Activated naive CD4-positive, alpha-beta T cell treated with anti-CD3 and anti-CD28 coated beads for 36 hours (primary cell): Measurements from ENCODE around the gene BRAF. TPM values are rescaled to one million over a fixed set of nuclear protein-coding genes. Genes with fewer than 3 reads are reported as not detected.
"Not testable (repeated sequence)": the region's sequence is repeated elsewhere in the genome, so short reads cannot be mapped to it uniquely, and the experiment has no call there.

ENCODE experiments used
- CTCF ChIA-PET: fragments of 350-600 bp; sonication (Branson Sonifier 250); formaldehyde crosslinking; loops from one replicate; lab custom pipeline; 2021; ENCODE audit warnings: antibody characterized with exemption; lab: Charles Lee
- DNase-seq: peaks from one replicate; pipeline ENCODE4 v3.0.0-alpha.2; 2020
- H3K27ac Mint-ChIP-seq: one replicate; pipeline ENCODE4 v1.8.0; 2021; ENCODE audit warnings: mild to moderate bottlenecking, mixed read lengths
- H3K27me3 Mint-ChIP-seq: one replicate; pipeline ENCODE4 v1.8.0; 2021; ENCODE audit warnings: low read depth, mixed read lengths
- H3K36me3 Mint-ChIP-seq: one replicate; pipeline ENCODE4 v1.8.0; 2021; ENCODE audit warnings: low read depth, mixed read lengths
- H3K4me1 Mint-ChIP-seq: one replicate; pipeline ENCODE4 v1.8.0; 2021; ENCODE audit warnings: low read depth, mixed read lengths
- H3K4me3 Mint-ChIP-seq: one replicate; pipeline ENCODE4 v1.8.0; 2021; ENCODE audit warnings: mild to moderate bottlenecking, moderate library complexity, mixed read lengths
- H3K9me3 Mint-ChIP-seq: one replicate; pipeline ENCODE4 v1.8.0; 2021; ENCODE audit warnings: mixed read lengths
- intact Hi-C: fragments of 100-400 bp; cut with micrococcal nuclease; formaldehyde crosslinking; loops from one replicate; pipeline ENCODE4 v1.15.1; 2023
- total RNA-seq, 2 experiments: library from RNA; stranded (reverse); gene quantifications; one replicate each; pipeline ENCODE4 v1.2.3, GENCODE V29; 2021

The BRAF gene
- total RNA-seq, 2 experiments from 2014 or later = 24.6 to 28.6 TPM

DNA sequence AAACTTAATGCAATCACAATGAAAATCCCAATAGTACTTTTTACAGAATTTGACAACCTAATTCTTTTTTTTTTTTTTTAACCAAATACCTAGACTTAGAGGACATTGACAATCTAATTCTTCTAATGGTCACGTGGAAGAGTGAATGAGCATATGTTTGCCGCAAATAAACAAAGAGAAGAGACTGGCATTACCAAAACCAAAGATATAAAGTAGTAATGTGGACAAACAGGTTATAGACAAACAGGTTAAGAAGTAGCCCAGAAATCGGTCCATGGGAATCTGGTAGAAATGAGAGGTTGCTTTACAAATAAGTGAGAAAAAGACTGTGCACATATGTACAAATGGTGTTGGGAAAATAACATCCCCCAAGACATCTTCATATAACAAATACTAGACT is 27.7 kb downstream of the BRAF start:
- intact Hi-C loops = no loop called here
- H3K4me3 Mint-ChIP-seq = no peak overlapping the region
- H3K9me3 Mint-ChIP-seq = no peaks in the 10 kb centered on the region
- H3K27ac Mint-ChIP-seq = no peak overlapping the region
- no peaks in the 10 kb centered on the region for H3K36me3 Mint-ChIP-seq
- CTCF ChIA-PET = no interaction called here
- no peak for DNase-seq
- H3K4me1 Mint-ChIP-seq = peaks cover 55% of the 10 kb centered on the region
- H3K27me3 Mint-ChIP-seq = no peaks in the 10 kb centered on the region

DNA sequence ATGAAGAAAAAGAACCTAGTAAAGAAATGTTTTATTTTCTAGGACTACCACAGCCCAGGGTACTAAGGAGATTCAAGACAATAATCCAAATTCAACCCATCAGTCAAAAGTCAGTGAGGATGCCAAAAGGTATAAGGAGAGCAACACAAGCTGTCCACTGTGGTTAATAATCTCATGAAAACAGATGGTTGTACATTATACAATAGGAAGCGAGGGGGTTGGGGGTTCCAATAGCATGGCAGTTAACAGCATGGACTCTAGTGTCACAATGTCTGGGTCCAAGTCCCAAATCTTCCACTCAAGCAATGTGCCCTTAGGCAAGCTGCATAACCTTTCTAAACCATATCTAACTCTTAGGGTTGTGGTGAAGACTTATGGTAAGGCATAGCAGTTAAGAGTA is 35.1 kb downstream of the BRAF start:
- no peak overlapping the region for H3K4me3 Mint-ChIP-seq
- intact Hi-C loops = no loop called here
- no peaks in the 10 kb centered on the region for H3K27me3 Mint-ChIP-seq
- no peaks in the 10 kb centered on the region for H3K36me3 Mint-ChIP-seq
- H3K4me1 Mint-ChIP-seq = peaks cover 52% of the 10 kb centered on the region
- DNase-seq = no peak
- H3K9me3 Mint-ChIP-seq = no peaks in the 10 kb centered on the region
- no peak overlapping the region for H3K27ac Mint-ChIP-seq
- CTCF ChIA-PET = interaction anchor here (0.5 kb wide), 1 partner anchor 92 kb away, joined by 3 read pairs; no protein-coding TSS in a partner anchor

- no peak for DNase-seq
- H3K4me1 Mint-ChIP-seq = peaks cover 50% of the 10 kb centered on the region
- H3K36me3 Mint-ChIP-seq = no peaks in the 10 kb centered on the region
- no peaks in the 10 kb centered on the region for H3K27me3 Mint-ChIP-seq
- H3K4me3 Mint-ChIP-seq = no peak overlapping the region
- CTCF ChIA-PET = interaction anchor here (0.5 to 0.6 kb wide), 2 partner anchors 92 to 1224 kb away, joined by 3 read pairs; no protein-coding TSS in a partner anchor
- no peak overlapping the region for H3K27ac Mint-ChIP-seq
- intact Hi-C loops = no loop called here
- H3K9me3 Mint-ChIP-seq = no peaks in the 10 kb centered on the region
Measured at GRCh38 chr7:140889150-140889549, 35.6 kb downstream of the BRAF start.

DNA sequence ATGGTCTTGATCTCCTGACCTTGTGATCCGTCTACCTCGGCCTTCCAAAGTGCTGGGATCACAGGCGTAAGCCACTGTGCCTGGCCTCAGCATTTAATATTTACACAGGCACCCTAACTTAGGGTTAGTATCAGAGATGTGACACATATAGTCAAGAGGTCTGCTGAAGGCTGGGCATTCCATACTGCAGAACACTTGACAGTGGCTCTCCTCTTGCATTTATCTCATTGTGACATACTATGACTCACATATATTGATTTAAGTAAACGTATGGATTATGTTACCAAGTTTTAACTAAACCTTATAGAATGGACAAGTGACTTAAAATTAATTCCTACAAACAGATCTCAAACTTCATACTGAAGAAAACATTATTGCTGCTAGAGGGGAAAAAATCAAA is 36.6 kb downstream of the BRAF start:
- peaks cover 47% of the 10 kb centered on the region for H3K4me1 Mint-ChIP-seq
- no peak for DNase-seq
- no peaks in the 10 kb centered on the region for H3K9me3 Mint-ChIP-seq
- H3K4me3 Mint-ChIP-seq = no peak overlapping the region
- no peaks in the 10 kb centered on the region for H3K36me3 Mint-ChIP-seq
- no peaks in the 10 kb centered on the region for H3K27me3 Mint-ChIP-seq
- CTCF ChIA-PET = no interaction called here
- intact Hi-C loops = no loop called here
- H3K27ac Mint-ChIP-seq = no peak overlapping the region

DNA sequence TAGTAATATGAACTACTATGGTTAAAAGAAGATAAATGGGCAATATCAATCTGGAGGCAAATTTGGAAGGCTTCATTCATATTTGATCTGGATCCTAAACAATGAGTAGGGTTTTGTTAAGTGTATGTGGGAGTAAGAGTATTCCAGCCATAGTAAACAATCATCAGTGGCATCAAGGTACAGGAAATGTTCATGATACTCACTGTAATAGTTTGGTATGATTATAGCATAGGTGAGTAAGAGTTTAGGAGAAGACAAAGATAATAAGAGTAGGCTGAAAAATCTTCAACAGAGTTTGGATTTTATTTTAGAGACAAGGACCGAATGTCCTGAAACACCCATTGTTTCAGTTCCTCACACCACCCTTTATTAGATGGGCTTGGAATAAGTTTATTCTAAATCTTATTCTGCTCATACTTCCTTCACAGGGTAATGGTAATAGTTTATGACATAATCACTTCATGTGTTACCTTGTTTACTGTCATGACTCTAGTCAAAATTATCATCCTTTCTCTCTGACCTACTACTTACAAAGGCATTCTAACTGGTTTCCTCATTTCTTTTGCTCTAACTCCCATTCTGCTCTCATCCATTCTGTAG is 38.9 kb downstream of the BRAF start:
- no peak overlapping the region for H3K27ac Mint-ChIP-seq
- H3K4me1 Mint-ChIP-seq = peaks cover 42% of the 10 kb centered on the region
- CTCF ChIA-PET = no interaction called here
- intact Hi-C loops = no loop called here
- no peak overlapping the region for H3K4me3 Mint-ChIP-seq
- no peaks in the 10 kb centered on the region for H3K27me3 Mint-ChIP-seq
- H3K9me3 Mint-ChIP-seq = no peaks in the 10 kb centered on the region
- DNase-seq = no peak
- no peaks in the 10 kb centered on the region for H3K36me3 Mint-ChIP-seq

GRCh38 chr7:140883378-140883777 is 41.4 kb downstream of the BRAF start:
- Mint-ChIP-seq H3K27me3 (no peaks in the 10 kb centered on the region), H3K4me1 (peaks cover 47% of the 10 kb centered on the region), H3K27ac (no peak overlapping the region), H3K4me3 (no peak overlapping the region), H3K36me3 (peaks cover 3% of the 10 kb centered on the region), H3K9me3 (no peaks in the 10 kb centered on the region)
- intact Hi-C loops = no loop called here
- CTCF ChIA-PET = interaction anchor here (1.3 kb wide), 1 partner anchor 72 kb away, joined by 5 read pairs; no protein-coding TSS in a partner anchor
- no peak for DNase-seq

DNA sequence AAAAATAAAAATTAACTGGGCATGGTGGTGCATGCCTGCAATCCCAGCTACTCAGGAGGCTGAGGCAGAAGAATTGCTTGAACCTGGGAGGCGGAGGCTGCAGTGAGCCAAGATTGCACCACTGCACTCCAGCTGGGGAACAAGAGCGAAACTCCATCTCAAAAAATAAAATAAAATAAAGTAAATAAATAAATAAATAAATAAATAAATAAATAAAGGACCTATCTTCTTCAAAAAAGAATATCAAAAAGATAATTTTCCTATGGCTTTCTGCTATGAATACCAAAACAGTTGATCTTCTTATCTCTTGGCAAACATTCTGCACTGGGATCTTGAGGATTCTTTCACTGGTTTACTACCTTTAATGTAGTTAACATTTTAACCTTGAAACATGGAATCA is 41.9 kb downstream of the BRAF start:
- H3K27ac Mint-ChIP-seq, intact Hi-C loops, H3K36me3 Mint-ChIP-seq, H3K4me3 Mint-ChIP-seq, DNase-seq, H3K9me3 Mint-ChIP-seq, H3K27me3 Mint-ChIP-seq: not testable (repeated sequence)
- CTCF ChIA-PET = interaction anchor here (0.6 to 0.7 kb wide), 3 partner anchors 15 to 87 kb away, joined by 3 read pairs; no protein-coding TSS in a partner anchor
- peaks cover 46% of the 10 kb centered on the region for H3K4me1 Mint-ChIP-seq

GRCh38 chr7:140881507-140882228 is 43.1 kb downstream of the BRAF start:
- Mint-ChIP-seq H3K27ac (no peak overlapping the region), H3K4me3 (no peak overlapping the region), H3K4me1 (peaks cover 48% of the 10 kb centered on the region), H3K27me3 (no peaks in the 10 kb centered on the region), H3K9me3 (no peaks in the 10 kb centered on the region), H3K36me3 (peaks cover 6% of the 10 kb centered on the region)
- no peak for DNase-seq
- CTCF ChIA-PET = interaction anchor here (1.7 kb wide), 1 partner anchor 70 kb away, joined by 5 read pairs; no protein-coding TSS in a partner anchor
- intact Hi-C loops = loop anchor here (1.0 kb wide), 1 partner anchor 21 kb away; no protein-coding TSS in a partner anchor

GRCh38 chr7:140877249-140877524 is 47.5 kb downstream of the BRAF start:
- no peak overlapping the region for H3K4me3 Mint-ChIP-seq
- H3K27ac Mint-ChIP-seq = no peak overlapping the region
- no peaks in the 10 kb centered on the region for H3K9me3 Mint-ChIP-seq
- CTCF ChIA-PET = interaction anchor here (1.0 to 2.1 kb wide), 2 partner anchors 66 to 107 kb away, joined by 3 to 5 read pairs; no protein-coding TSS in a partner anchor
- H3K4me1 Mint-ChIP-seq = peaks cover 57% of the 10 kb centered on the region
- intact Hi-C loops = loop anchor here (2.0 kb wide), 1 partner anchor 48 kb away; the partner anchor contains the start of gene BRAF
- no peaks in the 10 kb centered on the region for H3K27me3 Mint-ChIP-seq
- DNase-seq = no peak
- H3K36me3 Mint-ChIP-seq = peaks cover 14% of the 10 kb centered on the region

DNA sequence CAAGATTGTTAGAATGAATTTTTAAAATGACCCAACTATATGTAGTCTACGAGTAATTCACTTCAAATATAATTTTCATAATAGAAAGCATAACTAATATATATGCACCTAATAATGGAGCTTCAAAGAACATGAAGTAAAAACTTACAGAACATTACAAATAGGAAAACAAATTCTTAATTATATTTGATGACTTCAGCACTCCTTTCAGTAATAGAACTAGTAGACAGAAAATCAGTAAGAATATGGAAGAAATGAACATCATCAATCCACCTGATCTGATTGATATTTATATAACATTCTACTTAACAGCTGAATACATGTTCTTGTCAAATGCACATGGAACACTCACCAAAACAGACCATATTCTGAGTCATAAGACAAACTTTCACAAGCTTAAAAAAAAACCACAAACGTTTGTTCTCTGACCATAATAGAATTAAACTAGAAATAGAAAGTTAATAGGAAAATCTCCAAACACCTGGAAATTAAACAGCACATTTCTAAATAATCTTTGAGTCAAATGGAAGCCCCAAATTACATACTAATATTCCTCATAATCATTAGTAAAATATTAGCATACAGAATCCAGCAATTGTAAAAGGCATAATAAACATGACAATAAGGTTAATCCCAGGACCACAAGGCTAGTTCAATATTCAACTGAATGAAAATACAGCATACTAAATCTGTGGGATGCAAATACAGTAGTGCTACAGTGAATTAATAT is 48.0 kb downstream of the BRAF start:
- H3K4me3 Mint-ChIP-seq = no peak overlapping the region
- peaks cover 14% of the 10 kb centered on the region for H3K36me3 Mint-ChIP-seq
- intact Hi-C loops = loop anchor here (2.0 kb wide), 1 partner anchor 48 kb away; the partner anchor contains the start of gene BRAF
- H3K9me3 Mint-ChIP-seq = no peaks in the 10 kb centered on the region
- H3K4me1 Mint-ChIP-seq = peaks cover 56% of the 10 kb centered on the region
- CTCF ChIA-PET = interaction anchor here (1.0 to 2.1 kb wide), 2 partner anchors 66 to 107 kb away, joined by 3 to 5 read pairs; no protein-coding TSS in a partner anchor
- H3K27me3 Mint-ChIP-seq = no peaks in the 10 kb centered on the region
- no peak for DNase-seq
- H3K27ac Mint-ChIP-seq = no peak overlapping the region

DNA sequence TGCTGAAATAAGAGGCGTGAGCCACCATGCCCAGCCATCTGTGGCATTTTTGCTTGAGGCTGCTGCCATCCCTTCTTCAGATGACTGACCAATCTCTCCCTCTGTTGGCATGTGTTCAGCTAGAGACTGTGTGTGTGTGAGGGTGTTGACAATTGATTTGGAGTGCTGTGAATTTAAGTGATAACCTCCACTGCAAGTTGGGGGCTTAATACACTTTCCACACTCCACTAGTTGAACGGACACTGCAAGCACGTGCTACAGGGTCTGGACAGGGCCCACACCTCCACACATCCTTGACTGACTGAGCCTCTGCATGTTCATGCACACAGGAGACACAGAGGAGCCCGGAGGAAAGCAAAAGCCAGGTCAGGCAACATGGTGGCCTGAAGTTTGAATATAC is 51.3 kb downstream of the BRAF start:
- Mint-ChIP-seq H3K9me3 (no peaks in the 10 kb centered on the region), H3K36me3 (peaks cover 11% of the 10 kb centered on the region), H3K4me3 (no peak overlapping the region)

DNA sequence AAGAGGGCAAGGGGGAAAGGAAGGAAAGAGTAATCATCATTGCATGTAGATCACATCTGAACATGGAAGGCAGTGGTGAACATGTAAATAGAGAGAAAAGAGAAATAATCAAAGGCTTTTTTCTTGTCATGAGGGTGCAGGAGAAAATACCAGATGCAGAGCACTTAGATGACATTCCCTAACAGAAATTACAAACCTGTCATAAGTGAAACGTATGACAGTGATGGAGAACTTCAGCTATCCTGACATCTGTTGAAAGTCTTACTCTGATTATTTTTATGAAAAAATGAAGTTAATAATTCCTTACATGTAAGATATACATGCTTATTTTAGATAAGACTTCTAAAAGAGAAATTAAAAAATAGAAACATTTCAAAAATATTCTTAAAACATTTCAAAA is 54.7 kb downstream of the BRAF start:
- peaks cover 38% of the 10 kb centered on the region for H3K4me1 Mint-ChIP-seq
- no peaks in the 10 kb centered on the region for H3K9me3 Mint-ChIP-seq
- H3K4me3 Mint-ChIP-seq = no peak overlapping the region
- CTCF ChIA-PET = no interaction called here
- peaks cover 9% of the 10 kb centered on the region for H3K36me3 Mint-ChIP-seq
- DNase-seq = no peak
- H3K27ac Mint-ChIP-seq = no peak overlapping the region
- intact Hi-C loops = no loop called here
- no peaks in the 10 kb centered on the region for H3K27me3 Mint-ChIP-seq

More for the DNA sequence above, 51.3 kb downstream of the BRAF start:
- no peak for DNase-seq
- intact Hi-C loops = no loop called here
- CTCF ChIA-PET = interaction anchor here (0.6 to 1.1 kb wide), 2 partner anchors 62 to 536 kb away, joined by 3 read pairs; no protein-coding TSS in a partner anchor
- Mint-ChIP-seq H3K27me3 (no peaks in the 10 kb centered on the region), H3K27ac (no peak overlapping the region), H3K4me1 (peaks cover 54% of the 10 kb centered on the region)
